Left forelimb (tissue), 1 donor: ENCODE measurements around the gene NAT10.
A peak's percentile ranks its signal among the peaks of the same experiment; 100 is the strongest.
"Not testable (repeated sequence)": the region's sequence is repeated elsewhere in the genome, so short reads cannot be mapped to it uniquely, and the experiment has no call there.

Experiments used
- DNase-seq: peaks from one replicate; pipeline ENCODE4 v3.0.0-alpha.2; 2018; ENCODE audit warnings: low spot score

The NAT10 gene

DNA sequence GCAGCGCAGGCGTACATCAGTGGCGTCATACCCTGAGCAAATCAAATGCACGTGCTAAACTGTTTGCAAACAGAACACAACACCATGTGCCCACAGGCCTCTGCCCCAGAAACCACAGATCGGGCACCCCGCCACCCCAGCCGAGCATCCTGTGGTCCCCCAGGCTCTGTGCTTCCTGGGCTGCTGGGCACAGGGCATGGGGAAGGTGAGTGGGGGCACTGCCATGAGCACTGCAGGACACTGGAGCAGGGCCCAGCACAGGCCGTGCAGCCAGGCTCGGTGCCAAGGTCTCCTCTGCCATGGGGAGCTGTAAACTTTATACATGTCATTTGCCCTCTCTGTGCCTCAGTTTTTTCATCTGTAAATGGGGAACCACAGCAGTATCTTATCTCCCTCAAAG is 62.5 kb downstream of the NAT10 start:
- DNase-seq = no peak

DNA sequence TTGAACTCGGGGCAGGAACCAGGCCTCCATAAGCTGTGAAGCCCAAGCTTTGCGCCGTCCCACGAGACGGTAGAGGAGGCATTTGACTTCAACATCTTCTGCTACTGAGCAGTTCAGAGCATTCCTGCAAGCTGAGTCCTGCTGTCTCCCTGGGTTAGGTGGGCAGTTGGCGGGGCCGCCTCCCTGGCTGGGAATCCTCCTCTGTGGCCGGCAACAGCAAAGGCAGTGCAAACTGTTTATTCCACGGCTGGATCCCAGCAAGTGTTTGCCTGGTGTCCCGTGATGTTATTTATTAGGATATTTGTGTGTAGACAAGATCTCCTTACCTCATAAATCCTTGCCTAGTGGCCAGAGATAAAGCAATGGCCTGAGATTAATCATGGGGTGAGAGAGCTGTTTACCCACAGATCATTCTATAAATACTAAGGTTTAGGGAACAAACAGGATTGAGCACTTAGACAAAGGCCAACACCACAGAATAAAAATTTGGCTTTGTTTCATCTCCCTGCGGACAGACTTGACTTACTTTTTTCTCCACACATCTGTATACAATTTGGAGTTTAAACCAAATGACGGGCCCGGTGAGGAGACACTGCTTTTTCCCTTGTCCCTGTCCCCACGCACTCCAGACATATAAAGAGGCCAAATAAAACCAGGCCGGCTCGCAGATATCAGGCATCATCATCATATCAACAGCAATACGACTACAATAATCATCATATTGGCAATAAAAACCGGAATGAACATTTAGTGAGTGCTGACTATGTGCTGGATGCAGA is 63.4 kb downstream of the NAT10 start:
- DNase-seq = no peak

DNA sequence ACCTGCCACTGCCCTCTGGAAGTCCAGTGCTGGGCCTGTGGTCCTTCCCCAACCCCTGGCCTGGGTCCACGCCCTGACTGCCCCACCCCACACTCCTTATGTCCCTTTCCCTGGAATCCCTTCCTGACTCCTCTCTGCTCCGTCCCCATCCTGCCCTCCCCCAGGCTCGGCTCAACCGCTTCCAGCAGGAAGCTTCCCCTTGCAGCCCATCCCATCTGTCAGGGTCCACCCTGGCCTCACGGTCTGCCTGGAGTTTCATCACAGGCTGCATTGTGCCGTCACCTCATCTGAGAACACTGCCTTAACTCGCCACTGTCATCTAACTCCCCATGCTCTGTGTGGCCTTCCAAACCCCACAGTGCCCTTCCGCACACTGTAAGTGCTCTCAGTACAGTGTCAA is 64.3 kb downstream of the NAT10 start:
- no peak for DNase-seq

DNA sequence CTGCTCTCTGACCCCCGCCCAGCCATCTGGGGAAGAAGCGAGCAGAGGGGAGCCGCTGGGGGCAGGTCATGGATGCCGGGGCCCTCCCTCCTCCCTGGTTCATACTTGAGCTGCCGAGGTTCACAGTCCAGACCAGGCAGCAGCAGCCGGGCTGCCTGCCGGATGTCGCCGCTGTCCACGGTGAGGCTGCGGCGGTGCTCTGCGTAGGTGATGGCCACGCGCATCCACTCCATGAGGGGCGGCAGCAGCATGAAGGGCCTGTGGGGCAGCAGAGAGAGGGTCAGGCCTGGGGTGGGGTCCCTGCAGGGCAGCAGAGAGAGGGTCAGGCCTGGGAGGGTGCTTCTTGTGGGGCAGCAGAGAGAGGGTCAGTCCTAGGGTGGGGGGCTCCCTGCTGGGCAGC is 67.6 kb downstream of the NAT10 start:
- no peak for DNase-seq

- peak; percentile 88 for DNase-seq
Measured at GRCh38 chr11:34174412-34175041, 69.1 kb downstream of the NAT10 start.

DNA sequence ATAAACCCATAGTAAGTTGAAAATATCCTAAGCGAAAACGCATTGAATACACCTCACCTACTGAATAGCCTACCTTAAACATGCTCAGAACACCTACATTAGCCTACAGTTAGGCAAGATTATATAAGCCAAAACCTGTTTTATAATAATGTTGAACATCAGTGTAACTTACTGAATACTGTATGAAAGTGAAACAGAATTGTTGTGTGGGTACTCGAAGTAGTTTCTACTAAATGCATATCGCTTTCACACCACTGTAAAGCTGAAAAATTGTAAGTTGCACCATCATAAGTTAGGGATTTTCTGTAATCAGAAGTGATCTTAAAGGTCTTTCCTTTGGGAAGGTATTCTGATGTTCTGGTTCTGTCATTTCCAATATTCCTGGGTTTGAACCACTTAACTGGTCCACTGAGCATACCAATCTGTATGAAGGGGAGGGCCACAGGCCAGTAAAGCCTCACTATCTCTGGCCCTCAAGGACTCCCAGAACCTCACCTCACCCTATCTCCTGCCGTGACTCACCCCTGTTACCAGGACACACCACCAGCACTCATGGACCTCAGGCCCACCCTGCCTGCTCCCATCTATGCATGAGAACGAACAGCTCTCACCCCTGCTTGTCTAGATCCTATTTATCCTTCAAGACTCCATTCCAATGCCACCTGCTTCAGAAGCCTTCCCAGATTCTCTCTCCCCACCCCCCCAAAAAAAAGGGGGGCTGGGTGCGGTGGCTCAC is 70.0 kb downstream of the NAT10 start:
- no peak for DNase-seq

DNA sequence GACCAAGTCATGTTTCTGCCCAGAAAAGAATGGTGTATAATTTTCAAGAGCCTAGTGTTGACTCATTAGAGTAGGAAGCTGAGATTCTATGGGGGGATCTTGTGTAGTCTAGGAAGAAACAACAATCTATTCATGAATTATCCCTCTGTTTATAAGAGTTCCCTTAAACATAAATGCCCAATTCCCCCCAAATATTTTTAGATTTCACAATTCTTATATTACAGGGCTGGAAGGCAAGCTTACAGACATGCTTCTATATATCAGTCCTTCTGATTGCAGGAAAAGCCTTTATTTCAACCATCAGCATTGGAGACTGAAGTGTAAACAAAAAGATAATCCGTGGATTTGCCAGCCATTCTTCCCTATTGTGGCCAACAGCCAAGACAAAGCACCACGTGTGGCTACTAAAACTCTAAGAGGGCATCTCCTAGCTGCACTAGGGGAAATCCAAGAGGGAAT is 71.4 kb downstream of the NAT10 start:
- no peak for DNase-seq

GRCh38 chr11:34178209-34178821 is 72.9 kb downstream of the NAT10 start:
- DNase-seq = no peak

DNA sequence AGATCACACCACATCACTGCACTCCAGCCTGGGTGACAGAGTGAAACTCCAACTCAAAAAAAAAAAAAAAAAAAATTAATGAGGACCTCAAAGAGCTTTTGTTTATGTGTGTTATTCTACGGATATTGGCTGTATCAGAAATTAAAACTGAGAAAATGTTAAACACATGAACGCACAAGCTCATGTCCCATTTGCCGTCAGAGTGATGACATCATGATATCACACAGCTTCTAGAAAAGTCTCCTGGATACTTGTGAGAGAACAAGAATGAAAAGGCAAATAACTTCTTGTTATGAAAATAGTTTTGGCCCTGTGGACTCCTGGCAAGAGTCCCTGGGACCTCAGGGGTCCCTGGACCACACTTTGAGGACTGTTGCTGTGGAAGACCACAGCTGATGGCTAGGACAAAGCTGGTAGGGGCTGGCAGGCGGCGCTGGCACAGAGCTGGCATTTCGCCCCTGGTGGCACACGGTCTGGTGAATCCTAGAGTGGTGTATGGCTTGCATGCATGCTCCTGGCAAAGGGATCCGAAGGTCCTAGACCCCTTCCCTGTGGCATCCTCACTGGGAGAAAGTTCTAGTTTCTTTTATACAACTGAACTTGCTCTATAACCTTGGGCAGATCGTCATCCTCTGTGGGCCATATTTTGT is 73.7 kb downstream of the NAT10 start:
- no peak for DNase-seq

- DNase-seq = no peak
Measured at GRCh38 chr11:34180040-34180813, 74.8 kb downstream of the NAT10 start.

- DNase-seq = not testable (repeated sequence)
Measured at GRCh38 chr11:34180814-34181165, 75.4 kb downstream of the NAT10 start.

GRCh38 chr11:34181251-34181650 is 75.8 kb downstream of the NAT10 start:
- no peak for DNase-seq

DNA sequence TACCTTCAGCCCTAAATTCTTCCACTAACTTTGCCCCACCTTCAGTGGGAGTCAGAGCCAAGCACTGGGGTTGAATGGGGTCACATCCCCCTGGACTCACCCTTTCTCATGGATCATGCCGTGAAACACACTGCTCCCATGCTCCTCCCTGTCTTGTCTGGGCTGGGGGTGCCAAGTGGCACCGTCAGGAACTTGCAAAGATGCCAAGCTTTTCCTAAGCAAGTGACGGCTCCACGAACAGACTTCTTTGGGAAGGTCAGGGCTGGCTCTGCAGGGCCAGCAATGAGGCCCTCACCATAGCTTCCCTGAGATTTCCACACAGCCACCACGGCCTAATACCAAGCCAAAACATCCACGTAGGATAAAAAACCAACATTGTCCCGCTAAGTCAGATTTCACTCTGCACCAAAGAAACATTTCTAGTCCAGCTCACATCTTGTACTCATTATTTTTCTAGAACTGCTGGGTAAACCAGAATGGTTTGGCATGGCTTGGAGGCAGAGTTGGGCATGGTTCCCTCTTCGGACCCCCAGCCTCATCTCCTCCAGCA is 76.5 kb downstream of the NAT10 start:
- DNase-seq = no peak

DNA sequence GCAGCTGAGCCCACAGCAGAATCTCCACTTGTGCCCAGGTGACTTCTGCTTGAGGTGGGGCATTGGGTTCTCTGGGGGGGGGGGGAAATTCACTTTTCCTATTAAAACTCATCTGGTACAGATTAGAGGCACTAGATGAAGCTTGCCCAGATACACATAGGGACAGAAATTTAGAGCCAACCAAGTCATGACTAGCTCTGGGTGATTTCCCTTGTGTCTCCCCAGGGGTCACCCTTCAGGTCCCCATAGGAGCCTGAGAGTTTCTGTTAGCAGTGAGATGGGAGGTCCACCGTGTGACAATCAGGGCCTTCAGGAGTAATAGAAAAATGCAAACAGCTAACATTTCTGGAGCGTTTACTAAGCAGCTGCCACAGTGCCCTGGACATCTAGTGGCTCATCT is 77.0 kb downstream of the NAT10 start:
- DNase-seq = no peak

GRCh38 chr11:34182921-34183685 is 77.7 kb downstream of the NAT10 start:
- no peak for DNase-seq

GRCh38 chr11:34183848-34184391 is 78.5 kb downstream of the NAT10 start:
- DNase-seq = no peak

DNA sequence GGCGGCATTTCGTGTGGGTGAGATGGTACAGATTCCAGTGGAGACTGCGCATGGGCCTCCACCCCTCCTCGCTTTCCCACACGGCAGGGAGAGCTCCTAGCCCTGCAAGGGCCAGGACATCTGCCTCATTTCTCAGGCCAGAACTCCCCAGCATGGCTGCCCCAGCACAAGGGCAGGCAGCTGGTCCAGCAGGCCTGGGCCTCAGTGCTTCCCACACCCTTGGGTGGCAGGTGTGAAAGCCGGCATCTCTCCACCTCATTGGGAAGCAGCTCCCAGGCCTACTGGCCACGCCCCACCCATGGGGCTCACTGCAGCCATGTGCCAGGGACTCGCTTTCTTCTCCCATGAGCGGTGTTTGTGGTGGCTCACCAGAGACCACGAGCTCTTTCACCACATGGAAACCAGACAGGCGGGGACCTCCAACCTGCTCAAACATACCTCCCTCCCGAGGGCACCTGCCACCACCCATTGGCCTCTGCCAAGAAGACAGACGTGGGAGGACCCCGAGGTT is 79.1 kb downstream of the NAT10 start:
- DNase-seq = no peak

DNA sequence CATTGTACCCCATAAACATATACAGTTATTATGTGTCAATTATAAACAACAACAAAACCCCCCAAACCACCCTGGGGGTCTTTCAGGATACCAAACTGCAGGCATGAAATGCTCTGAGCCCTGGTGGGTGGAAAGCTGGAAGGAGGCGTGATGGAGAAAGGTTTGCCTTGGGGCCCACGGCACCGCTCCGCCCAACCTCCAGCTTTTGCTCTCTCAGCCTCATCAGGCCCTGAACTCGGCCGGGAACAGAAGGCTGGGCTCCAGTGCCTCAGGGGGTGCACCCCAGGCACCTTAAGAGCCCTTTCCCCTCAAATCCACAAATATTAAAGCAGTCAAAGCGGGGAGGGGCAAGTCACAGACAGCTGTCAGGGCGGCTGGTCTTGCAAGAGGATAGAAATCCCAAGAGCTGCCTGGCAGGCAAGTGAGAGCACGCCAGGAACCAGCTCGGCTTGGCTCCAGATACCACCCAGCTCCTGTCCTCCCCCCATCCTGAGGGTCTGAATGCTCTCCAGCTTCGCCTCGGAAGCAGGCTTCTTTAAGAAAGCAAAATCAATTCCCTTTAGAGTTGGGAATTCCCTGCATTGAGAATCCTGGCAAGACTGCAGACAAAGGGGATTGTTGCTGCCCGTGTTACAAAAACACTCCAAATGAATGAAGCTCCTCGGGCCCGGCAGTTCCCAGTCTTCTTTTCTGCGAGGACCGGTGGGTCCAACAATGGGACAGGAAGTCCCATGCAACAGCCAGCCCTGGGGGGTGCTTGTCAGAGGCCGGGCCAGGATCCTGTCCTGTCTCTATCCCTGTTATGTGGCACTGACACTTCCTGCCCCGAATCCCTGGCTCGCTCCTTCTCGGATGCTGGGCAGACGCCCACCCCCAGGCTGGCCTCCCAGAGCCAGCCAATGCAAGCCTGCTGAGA is 80.8 kb downstream of the NAT10 start:
- DNase-seq = no peak

- no peak for DNase-seq
Measured at GRCh38 chr11:34188181-34188580, 82.8 kb downstream of the NAT10 start.
